Coronary artery (tissue), 2 donors: ENCODE measurements around the gene KIAA1549.
"Not testable (repeated sequence)": the region's sequence is repeated elsewhere in the genome, so short reads cannot be mapped to it uniquely, and the experiment has no call there.

ENCODE experiments used
- DNase-seq: peaks from one replicate; pipeline ENCODE4 v3.0.0-alpha.2; 2017; ENCODE audit warnings: low spot score
- H3K27ac ChIP-seq, 2 donors: fragments of 200-600 bp; sonication (generic); one replicate each; pipeline ENCODE4 v1.5.1; 2016 to 2019
- H3K4me3 ChIP-seq: fragments of 200-600 bp; sonication (generic); 2 replicates; pipeline ENCODE4 v1.5.1; 2016; ENCODE audit warnings: mild to moderate bottlenecking, moderate library complexity
- TF ChIP-seq, protein P1 (sequence below): fragments of 200-600 bp; sonication (generic); IDR thresholded peaks from one replicate; pipeline ENCODE4 v1.5.1; 2019; ENCODE audit warnings: antibody characterized with exemption

The KIAA1549 gene

GRCh38 chr7:138809346-138809745, 171.8 kb downstream of the KIAA1549 start:
- TF ChIP-seq, protein P1, sequence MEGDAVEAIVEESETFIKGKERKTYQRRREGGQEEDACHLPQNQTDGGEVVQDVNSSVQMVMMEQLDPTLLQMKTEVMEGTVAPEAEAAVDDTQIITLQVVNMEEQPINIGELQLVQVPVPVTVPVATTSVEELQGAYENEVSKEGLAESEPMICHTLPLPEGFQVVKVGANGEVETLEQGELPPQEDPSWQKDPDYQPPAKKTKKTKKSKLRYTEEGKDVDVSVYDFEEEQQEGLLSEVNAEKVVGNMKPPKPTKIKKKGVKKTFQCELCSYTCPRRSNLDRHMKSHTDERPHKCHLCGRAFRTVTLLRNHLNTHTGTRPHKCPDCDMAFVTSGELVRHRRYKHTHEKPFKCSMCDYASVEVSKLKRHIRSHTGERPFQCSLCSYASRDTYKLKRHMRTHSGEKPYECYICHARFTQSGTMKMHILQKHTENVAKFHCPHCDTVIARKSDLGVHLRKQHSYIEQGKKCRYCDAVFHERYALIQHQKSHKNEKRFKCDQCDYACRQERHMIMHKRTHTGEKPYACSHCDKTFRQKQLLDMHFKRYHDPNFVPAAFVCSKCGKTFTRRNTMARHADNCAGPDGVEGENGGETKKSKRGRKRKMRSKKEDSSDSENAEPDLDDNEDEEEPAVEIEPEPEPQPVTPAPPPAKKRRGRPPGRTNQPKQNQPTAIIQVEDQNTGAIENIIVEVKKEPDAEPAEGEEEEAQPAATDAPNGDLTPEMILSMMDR, result no peak
- Histone ChIP-seq H3K27ac (no peak overlapping the region), H3K4me3 (no peak overlapping the region)
- DNase-seq, result no peak

DNA sequence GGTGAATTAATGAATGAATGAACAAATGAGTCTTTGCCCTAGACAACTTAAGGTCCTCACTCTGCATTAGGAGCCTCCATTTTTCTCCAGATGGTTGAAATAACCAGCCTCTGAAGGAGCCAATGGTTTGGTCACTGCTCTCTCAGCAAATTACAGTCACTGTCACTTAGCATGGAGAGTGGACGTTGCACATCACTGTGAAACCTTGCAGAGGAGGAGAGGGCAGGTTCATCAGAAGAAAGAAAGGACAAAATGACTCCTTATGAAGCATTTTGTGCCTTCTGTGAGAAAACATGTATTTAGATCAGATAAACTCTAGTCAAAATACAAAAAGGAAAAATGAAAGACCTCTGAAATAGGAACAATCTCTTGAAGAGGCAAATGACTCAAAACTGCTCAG, 176.6 kb downstream of the KIAA1549 start:
- Histone ChIP-seq H3K27ac (no peak overlapping the region), H3K4me3 (no peak overlapping the region)
- TF ChIP-seq, protein P1, result no peak
- no peak for DNase-seq

DNA sequence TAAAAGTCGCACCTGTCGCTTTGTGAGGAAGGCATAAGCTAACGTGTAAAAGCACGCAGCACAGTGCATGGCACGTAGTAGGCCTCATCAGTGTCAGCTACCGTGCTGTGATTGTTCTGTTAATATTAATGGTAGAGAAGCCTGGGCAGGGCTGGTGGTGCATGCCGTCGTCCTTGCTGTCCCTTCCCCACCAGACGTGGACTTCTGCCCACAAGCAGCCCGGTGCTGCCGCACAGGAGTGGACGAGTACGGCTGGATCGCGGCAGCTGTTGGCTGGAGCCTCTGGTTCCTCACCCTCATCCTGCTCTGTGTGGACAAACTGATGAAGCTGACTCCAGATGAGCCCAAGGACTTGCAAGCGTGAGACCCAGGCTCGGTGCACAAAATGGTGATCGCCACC, 178.5 kb downstream of the KIAA1549 start:
- Histone ChIP-seq H3K4me3 (no peak overlapping the region), H3K27ac (no peak overlapping the region)
- TF ChIP-seq, protein P1, result no peak
- DNase-seq, result no peak

- Histone ChIP-seq H3K4me3 (no peak overlapping the region), H3K27ac (no peak overlapping the region)
- TF ChIP-seq, protein P1, result no peak
- DNase-seq, result no peak
Observed at GRCh38 chr7:138801256-138801655, 179.9 kb downstream of the KIAA1549 start.

DNA sequence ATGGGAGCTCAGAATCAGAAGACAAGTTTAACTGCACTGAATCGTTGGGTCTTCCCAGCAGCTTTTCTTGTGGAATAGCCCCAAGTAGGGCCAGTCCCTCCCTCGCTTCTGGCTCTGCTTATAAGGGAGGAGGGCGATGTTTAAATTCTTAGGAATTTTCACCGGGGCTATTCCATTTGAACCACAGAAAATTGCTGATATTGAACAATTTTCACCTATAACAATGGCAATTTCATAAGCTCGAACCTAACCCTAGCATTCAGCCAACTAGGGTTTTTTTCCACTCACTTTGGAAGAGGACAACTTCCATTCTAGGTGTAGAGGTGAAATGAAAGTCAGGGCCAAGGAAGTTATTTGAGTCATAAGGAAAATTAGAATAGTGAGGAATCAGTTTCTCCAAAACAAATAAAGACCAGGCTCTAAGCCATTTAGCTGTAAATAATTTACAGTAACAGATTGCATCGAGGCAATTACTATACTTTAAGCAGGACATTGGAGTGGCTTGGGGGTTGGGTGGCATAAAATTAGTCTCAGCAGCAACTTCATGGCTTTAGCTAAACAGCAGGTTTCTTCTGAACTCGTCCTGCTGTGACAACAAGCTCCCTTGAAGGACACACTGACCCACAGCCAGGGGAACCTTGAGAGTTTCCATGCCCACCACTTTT, 181.7 kb downstream of the KIAA1549 start:
- no peak overlapping the region for H3K27ac ChIP-seq
- no peak for DNase-seq
- TF ChIP-seq, protein P1, result no peak
- H3K4me3 ChIP-seq, result no peak overlapping the region

- Histone ChIP-seq H3K27ac (no peak overlapping the region), H3K4me3 (no peak overlapping the region)
- no peak for DNase-seq
- TF ChIP-seq, protein P1, result no peak
Observed at GRCh38 chr7:138798836-138799235, 182.4 kb downstream of the KIAA1549 start.

- Histone ChIP-seq H3K4me3 (no peak within 1 kb of the TSS), H3K27ac (no peak within 1 kb of the TSS)
- DNase-seq, result no peak
- TF ChIP-seq, protein P1, result no peak
Observed at GRCh38 chr7:138797715-138798320, 183.4 kb downstream of the KIAA1549 start, which contains the start of the genes ATP6V0A4 and TMEM213. Gene ATP6V0A4 (minus strand): TSS chr7:138798196. CDS start chr7:138771247, 26,949 bp downstream. Gene TMEM213 (plus strand): TSS chr7:138797994. CDS start chr7:138798105, 111 bp downstream.

DNA sequence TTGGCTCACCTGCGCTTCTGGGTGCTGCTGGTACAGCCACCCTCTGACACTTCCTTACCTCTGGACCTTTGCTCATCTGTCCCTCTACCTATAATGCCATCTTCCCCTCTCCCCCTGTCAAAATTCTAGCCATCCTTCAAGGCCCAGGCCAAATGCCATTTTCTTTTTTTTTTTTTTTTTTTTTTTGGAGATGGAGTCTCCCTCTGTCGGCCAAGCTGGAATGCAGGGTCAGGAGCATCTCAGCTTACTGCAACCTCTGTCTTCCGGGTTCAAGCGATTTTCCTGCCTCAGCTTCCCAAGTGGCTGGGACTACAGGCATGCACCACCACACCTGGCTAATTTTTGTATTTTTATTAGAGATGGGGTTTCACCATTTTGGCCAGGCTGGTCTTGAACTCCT, 184.1 kb downstream of the KIAA1549 start:
- H3K27ac ChIP-seq, H3K4me3 ChIP-seq, DNase-seq: not testable (repeated sequence)
